ENCODE results near the gene ORAI2. TPM values are rescaled to one million over a fixed set of nuclear protein-coding genes. Genes with fewer than 3 reads are reported as not detected.

The ORAI2 gene
- total and polyA plus RNA-seq, 10 of the 15 experiments (the other 5 are each of a cell fraction or from before 2014, with no cell fraction given): 5.8 to 111 (median 46.9) TPM

DNA sequence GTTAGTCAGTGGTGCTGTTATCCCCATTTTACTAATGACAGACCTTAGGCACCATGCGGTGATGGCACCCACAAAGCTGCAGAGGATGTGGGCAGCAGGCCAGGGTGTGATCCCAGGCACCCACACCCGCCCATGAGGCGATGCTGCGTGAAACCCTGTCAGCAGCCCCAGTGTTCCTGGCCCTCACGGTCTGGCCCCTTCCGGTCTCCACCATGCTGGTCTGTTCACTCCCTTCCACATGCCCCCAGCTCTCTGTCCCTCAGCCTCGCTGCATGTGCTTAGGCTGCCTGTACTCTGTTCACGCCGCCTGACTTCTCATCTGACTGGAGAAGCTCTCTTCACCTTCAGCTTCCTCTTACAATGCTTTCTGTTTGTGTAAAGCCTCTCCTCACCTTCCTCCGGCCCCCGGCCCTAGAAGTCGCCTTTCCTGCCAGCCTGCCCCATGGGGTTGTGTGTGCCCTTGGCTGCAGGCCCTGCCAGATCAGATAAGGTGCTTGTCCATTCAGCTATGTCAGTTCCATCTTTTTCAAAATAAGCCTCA lies 17.6 kb upstream of the ORAI2 start:
- ChIA-PET RAD21 (ENCODE audit: unreplicated experiment) (interaction anchor here (0.8 to 3.1 kb wide), 9 partner anchors 8 to 138 kb away, joined by 3 to 31 read pairs (median 4); partner anchors contain the start of genes ALKBH4, LRWD1 and ORAI2), CTCF (interaction anchor here (0.5 to 4.6 kb wide), 10 partner anchors 9 to 56 kb away, joined by 3 to 45 read pairs (median 6); partner anchors contain the start of genes ALKBH4 and LRWD1), POLR2A (interaction anchor here (0.8 to 4.9 kb wide), 8 partner anchors 8 to 35 kb away, joined by 3 to 48 read pairs (median 8); partner anchors contain the start of gene ORAI2), SMC1A (ENCODE audit: uncharacterized antibody, unreplicated experiment) (interaction anchor here (0.7 to 4.7 kb wide), 13 partner anchors 8 to 52 kb away, joined by 3 to 46 read pairs (median 7); partner anchors contain the start of gene ORAI2)
- Histone ChIP-seq H3K27ac (ENCODE audit: control insufficient read depth, insufficient read depth) (peak overlapping the region; percentile 81), H3K9ac (ENCODE audit: control insufficient read depth, insufficient read depth, low read length) (peak overlapping the region; percentile 43), H3K9me3 (replicated peaks; ENCODE audit: control insufficient read depth, insufficient read depth, low read length) (no peaks in the 10 kb centered on the region), H3K36me3 (ENCODE audit: control insufficient read depth in 2 of 2, insufficient read depth in 2 of 2, low read length in 1 of 2) (peaks cover 5 to 17% of the 10 kb centered on the region in 2 experiments; a peak in 3 of 4 replicates), H3K27me3 (replicated peaks in 1 of 2; ENCODE audit: control insufficient read depth in 2 of 2, insufficient read depth in 2 of 2, low read length in 1 of 2) (no peaks in the 10 kb centered on the region), H4K20me1 (ENCODE audit: control insufficient read depth, insufficient read depth) (no peaks in the 10 kb centered on the region), H3K4me1 (ENCODE audit: control insufficient read depth, insufficient read depth, low read length) (peaks cover 32% of the 10 kb centered on the region), H3K4me3 (no peak overlapping the region), H2AFZ (ENCODE audit: control insufficient read depth, low read depth, low read length) (no peak overlapping the region; the same call in 1 of the 2 replicates), H3K4me2 (ENCODE audit: control insufficient read depth, insufficient read depth) (peak overlapping the region; percentile 63), H3K79me2 (ENCODE audit: control insufficient read depth, insufficient read depth, low read length) (peaks cover 6% of the 10 kb centered on the region)
- intact Hi-C loops (cut with micrococcal nuclease; ENCODE audit: unreplicated experiment) (no loop called here), in situ Hi-C loops (cut with MboI) (no loop called here)
- DNase-seq (ENCODE audit: low read depth, low spot score) (no peak), ATAC-seq (peak; percentile 90), FAIRE-seq (peak; percentile 92)
- WGBS (ENCODE audit: insufficient coverage, insufficient replicate concordance, low lambda C conversion rate, missing lambda C conversion rate): under 1% methylated on average over 12 of the region's 12 CpGs
- BruUV-seq (replicated peaks): no TSS peak
- TF ChIP-seq SREBF1 (IDR thresholded peaks at IDR 0.05; ENCODE audit: low read length) (no peak), KDM1A (IDR thresholded peaks at IDR 0.05; ENCODE audit: borderline replicate concordance) (no peak), YY1 (IDR thresholded peaks at IDR 0.05; ENCODE audit: low read depth, low read length) (peak; percentile 41; the same call in 1 of the 2 replicates), MXI1 (IDR thresholded peaks at IDR 0.05; ENCODE audit: low read depth, low read length) (peak; percentile 56; the same call in 1 of the 2 replicates), BHLHE40 (IDR thresholded peaks at IDR 0.05; ENCODE audit: borderline replicate concordance in 1 of 2, low read depth in 2 of 2, low read length in 1 of 2) (peak; percentile 49 to 77; a peak in 3 of 4 replicates), MAX (IDR thresholded peaks at IDR 0.05; ENCODE audit: low read depth, low read length) (peak; percentile 70), IKZF2 (IDR thresholded peaks at IDR 0.05) (peak; percentile 43 to 63; a peak in 2 of 4 replicates), FOS (IDR thresholded peaks at IDR 0.05; ENCODE audit: borderline replicate concordance, extremely low read depth, insufficient read length) (no peak), SIN3A (IDR thresholded peaks at IDR 0.05; ENCODE audit: low read depth, low read length) (peak; percentile 58; the same call in 1 of the 2 replicates), DPF2 (IDR thresholded peaks at IDR 0.05) (peak; percentile 69), MYC (IDR thresholded peaks at IDR 0.05; ENCODE audit: insufficient read depth, insufficient read length, insufficient replicate concordance, low read length, severe bottlenecking) (peak; percentile 72), LARP7 (IDR thresholded peaks at IDR 0.05) (0 out of 2 replicates have a peak, but pooled peaks have one; percentile 54), NFYA (IDR thresholded peaks at IDR 0.05; ENCODE audit: borderline replicate concordance, low read depth, low read length) (no peak), IKZF1 (conservative IDR thresholded peaks at IDR 0.05) (peak; percentile 68; the same call in 1 of the 2 replicates), FOXK2 (IDR thresholded peaks at IDR 0.05) (no peak), POLR2A (IDR thresholded peaks at IDR 0.05; ENCODE audit: low read depth, low read length) (peak; percentile 61; the same call in 1 of the 2 replicates), POLR2AphosphoS5 (IDR thresholded peaks at IDR 0.05; ENCODE audit: low read length) (peak; percentile 47; the same call in 1 of the 2 replicates), NR2C2 (IDR thresholded peaks at IDR 0.05; ENCODE audit: borderline replicate concordance, control insufficient read depth, insufficient read length, low read depth) (no peak)
- TF ChIP-seq, protein P1, sequence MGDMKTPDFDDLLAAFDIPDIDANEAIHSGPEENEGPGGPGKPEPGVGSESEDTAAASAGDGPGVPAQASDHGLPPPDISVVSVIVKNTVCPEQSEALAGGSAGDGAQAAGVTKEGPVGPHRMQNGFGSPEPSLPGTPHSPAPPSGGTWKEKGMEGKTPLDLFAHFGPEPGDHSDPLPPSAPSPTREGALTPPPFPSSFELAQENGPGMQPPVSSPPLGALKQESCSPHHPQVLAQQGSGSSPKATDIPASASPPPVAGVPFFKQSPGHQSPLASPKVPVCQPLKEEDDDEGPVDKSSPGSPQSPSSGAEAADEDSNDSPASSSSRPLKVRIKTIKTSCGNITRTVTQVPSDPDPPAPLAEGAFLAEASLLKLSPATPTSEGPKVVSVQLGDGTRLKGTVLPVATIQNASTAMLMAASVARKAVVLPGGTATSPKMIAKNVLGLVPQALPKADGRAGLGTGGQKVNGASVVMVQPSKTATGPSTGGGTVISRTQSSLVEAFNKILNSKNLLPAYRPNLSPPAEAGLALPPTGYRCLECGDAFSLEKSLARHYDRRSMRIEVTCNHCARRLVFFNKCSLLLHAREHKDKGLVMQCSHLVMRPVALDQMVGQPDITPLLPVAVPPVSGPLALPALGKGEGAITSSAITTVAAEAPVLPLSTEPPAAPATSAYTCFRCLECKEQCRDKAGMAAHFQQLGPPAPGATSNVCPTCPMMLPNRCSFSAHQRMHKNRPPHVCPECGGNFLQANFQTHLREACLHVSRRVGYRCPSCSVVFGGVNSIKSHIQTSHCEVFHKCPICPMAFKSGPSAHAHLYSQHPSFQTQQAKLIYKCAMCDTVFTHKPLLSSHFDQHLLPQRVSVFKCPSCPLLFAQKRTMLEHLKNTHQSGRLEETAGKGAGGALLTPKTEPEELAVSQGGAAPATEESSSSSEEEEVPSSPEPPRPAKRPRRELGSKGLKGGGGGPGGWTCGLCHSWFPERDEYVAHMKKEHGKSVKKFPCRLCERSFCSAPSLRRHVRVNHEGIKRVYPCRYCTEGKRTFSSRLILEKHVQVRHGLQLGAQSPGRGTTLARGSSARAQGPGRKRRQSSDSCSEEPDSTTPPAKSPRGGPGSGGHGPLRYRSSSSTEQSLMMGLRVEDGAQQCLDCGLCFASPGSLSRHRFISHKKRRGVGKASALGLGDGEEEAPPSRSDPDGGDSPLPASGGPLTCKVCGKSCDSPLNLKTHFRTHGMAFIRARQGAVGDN (IDR thresholded peaks at IDR 0.05): peak; percentile 94

All from GM12878 (cell line).